ENCODE results near the gene UBE2H. TPM values are rescaled to one million over a fixed set of nuclear protein-coding genes. Genes with fewer than 3 reads are reported as not detected.

Gene UBE2H
- total RNA-seq, 1 experiment from 2014 or later, result 115 TPM

- DNase-seq, result no peak
- CTCF ChIA-PET, result interaction anchor here (1.5 kb wide), 1 partner anchor 16 kb away, joined by 3 read pairs; no protein-coding TSS in a partner anchor
- TF ChIP-seq, protein P1, sequence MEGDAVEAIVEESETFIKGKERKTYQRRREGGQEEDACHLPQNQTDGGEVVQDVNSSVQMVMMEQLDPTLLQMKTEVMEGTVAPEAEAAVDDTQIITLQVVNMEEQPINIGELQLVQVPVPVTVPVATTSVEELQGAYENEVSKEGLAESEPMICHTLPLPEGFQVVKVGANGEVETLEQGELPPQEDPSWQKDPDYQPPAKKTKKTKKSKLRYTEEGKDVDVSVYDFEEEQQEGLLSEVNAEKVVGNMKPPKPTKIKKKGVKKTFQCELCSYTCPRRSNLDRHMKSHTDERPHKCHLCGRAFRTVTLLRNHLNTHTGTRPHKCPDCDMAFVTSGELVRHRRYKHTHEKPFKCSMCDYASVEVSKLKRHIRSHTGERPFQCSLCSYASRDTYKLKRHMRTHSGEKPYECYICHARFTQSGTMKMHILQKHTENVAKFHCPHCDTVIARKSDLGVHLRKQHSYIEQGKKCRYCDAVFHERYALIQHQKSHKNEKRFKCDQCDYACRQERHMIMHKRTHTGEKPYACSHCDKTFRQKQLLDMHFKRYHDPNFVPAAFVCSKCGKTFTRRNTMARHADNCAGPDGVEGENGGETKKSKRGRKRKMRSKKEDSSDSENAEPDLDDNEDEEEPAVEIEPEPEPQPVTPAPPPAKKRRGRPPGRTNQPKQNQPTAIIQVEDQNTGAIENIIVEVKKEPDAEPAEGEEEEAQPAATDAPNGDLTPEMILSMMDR (IDR thresholded peaks at IDR 0.05; ENCODE audit: unreplicated experiment), result no peak
- Mint-ChIP-seq H3K36me3 (ENCODE audit: insufficient read depth, unreplicated experiment) (peaks cover 14% of the 10 kb centered on the region), H3K4me3 (ENCODE audit: low read depth, unreplicated experiment) (no peak overlapping the region), H3K27me3 (ENCODE audit: unreplicated experiment) (peaks cover 70% of the 10 kb centered on the region), H3K4me1 (ENCODE audit: low read depth, unreplicated experiment) (peaks cover 9% of the 10 kb centered on the region), H3K27ac (ENCODE audit: unreplicated experiment) (no peak overlapping the region), H3K9me3 (ENCODE audit: low read depth, unreplicated experiment) (no peaks in the 10 kb centered on the region)
- BruUV-seq (replicated peaks), result no TSS peak
- intact Hi-C loops (cut with micrococcal nuclease; ENCODE audit: unreplicated experiment), result no loop called here
These were observed 163.8 kb downstream of the UBE2H start for GRCh38 chr7:129789000-129789399.

DNA sequence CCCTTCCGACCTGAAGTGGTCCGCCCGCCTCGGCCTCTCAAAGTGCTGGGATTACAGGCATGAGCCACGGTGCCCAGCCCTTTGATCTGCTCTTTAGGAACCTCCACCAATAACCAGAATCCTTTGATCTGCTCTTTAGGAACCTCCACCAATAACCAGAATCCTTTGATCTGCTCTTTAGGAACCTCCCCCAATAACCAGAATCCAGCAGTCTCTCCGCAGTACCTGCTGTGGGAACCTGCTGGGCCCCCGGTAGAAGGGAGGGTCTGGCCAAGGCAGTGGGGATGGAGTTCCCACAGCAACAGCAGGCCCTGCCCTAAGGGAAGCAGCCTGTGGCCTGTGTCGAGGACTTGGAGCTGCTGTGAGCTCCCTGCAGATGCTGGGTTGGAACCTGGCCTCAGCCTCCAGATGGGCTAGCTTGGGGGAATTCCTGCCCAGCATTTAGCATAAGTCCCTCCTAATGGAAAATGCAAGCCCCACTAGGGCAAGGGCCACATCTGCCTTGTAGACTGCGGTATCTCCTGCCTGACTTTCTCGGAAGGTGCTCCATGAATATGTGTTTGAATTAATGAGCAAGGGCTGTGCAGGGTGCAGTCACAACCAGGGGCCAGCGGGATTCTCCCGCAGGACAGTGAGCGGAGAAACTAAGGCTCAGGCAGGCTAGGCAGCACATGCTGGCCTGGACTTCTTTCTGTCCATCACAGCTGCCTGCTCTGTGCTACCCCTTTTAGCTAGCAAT, 165.8 kb downstream of the UBE2H start:
- Mint-ChIP-seq H3K9me3 (ENCODE audit: low read depth, unreplicated experiment) (no peaks in the 10 kb centered on the region), H3K27ac (ENCODE audit: unreplicated experiment) (no peak overlapping the region), H3K4me3 (ENCODE audit: low read depth, unreplicated experiment) (no peak overlapping the region), H3K4me1 (ENCODE audit: low read depth, unreplicated experiment) (peaks cover 17% of the 10 kb centered on the region), H3K27me3 (ENCODE audit: unreplicated experiment) (peaks cover 90% of the 10 kb centered on the region), H3K36me3 (ENCODE audit: insufficient read depth, unreplicated experiment) (peaks cover 14% of the 10 kb centered on the region)
- TF ChIP-seq, protein P1 (IDR thresholded peaks at IDR 0.05; ENCODE audit: unreplicated experiment), result no peak
- CTCF ChIA-PET, result interaction anchor here (1.5 kb wide), 1 partner anchor 14 kb away, joined by 3 read pairs; no protein-coding TSS in a partner anchor
- BruUV-seq (replicated peaks), result no TSS peak
- no peak for DNase-seq
- intact Hi-C loops (cut with micrococcal nuclease; ENCODE audit: unreplicated experiment), result no loop called here

- Mint-ChIP-seq H3K27ac (ENCODE audit: unreplicated experiment) (no peak overlapping the region), H3K27me3 (ENCODE audit: unreplicated experiment) (peaks cover 91% of the 10 kb centered on the region), H3K9me3 (ENCODE audit: low read depth, unreplicated experiment) (no peaks in the 10 kb centered on the region), H3K36me3 (ENCODE audit: insufficient read depth, unreplicated experiment) (peaks cover 24% of the 10 kb centered on the region), H3K4me1 (ENCODE audit: low read depth, unreplicated experiment) (peaks cover 26% of the 10 kb centered on the region), H3K4me3 (ENCODE audit: low read depth, unreplicated experiment) (peak overlapping the region; percentile 66)
- CTCF ChIA-PET, result interaction anchor here (0.6 kb wide), 1 partner anchor 1368 kb away, joined by 4 read pairs; no protein-coding TSS in a partner anchor
- DNase-seq, result no peak
- intact Hi-C loops (cut with micrococcal nuclease; ENCODE audit: unreplicated experiment), result no loop called here
- TF ChIP-seq, protein P1 (IDR thresholded peaks at IDR 0.05; ENCODE audit: unreplicated experiment), result no peak
- BruUV-seq (replicated peaks), result no TSS peak
These were observed 166.9 kb downstream of the UBE2H start for GRCh38 chr7:129785685-129786514.

GRCh38 chr7:129784783-129785684, 167.7 kb downstream of the UBE2H start:
- TF ChIP-seq, protein P1 (IDR thresholded peaks at IDR 0.05; ENCODE audit: unreplicated experiment), result no peak
- Mint-ChIP-seq H3K27me3 (ENCODE audit: unreplicated experiment) (peaks cover 87% of the 10 kb centered on the region), H3K4me3 (ENCODE audit: low read depth, unreplicated experiment) (peak overlapping the region; percentile 66), H3K4me1 (ENCODE audit: low read depth, unreplicated experiment) (peaks cover 26% of the 10 kb centered on the region), H3K27ac (ENCODE audit: unreplicated experiment) (no peak overlapping the region), H3K36me3 (ENCODE audit: insufficient read depth, unreplicated experiment) (peaks cover 33% of the 10 kb centered on the region), H3K9me3 (ENCODE audit: low read depth, unreplicated experiment) (no peaks in the 10 kb centered on the region)
- no peak for DNase-seq
- CTCF ChIA-PET, result no interaction called here
- intact Hi-C loops (cut with micrococcal nuclease; ENCODE audit: unreplicated experiment), result no loop called here
- BruUV-seq (replicated peaks), result no TSS peak
